Trophoblast cell (in vitro differentiated cells and primary cell): ENCODE data around the gene FNDC3B.
A peak's percentile ranks its signal among the peaks of the same experiment; 100 is the strongest.

Experiments used
- DNase-seq, 2 donors: peaks; one replicate each; pipeline ENCODE4 v3.0.0-alpha.2; 2016
- H2AFZ ChIP-seq: 2 replicates; pipeline ENCODE4 v1.6.1; 2013; ENCODE audit warnings: low read length, moderate library complexity, mild to moderate bottlenecking; ENCODE audit not compliant: insufficient read depth, poor library complexity
- H2AK5ac ChIP-seq: 2 replicates; pipeline ENCODE4 v1.6.1; 2013; ENCODE audit warnings: mild to moderate bottlenecking, low read length
- H2BK120ac ChIP-seq: 2 replicates; pipeline ENCODE4 v1.6.1; 2013; ENCODE audit warnings: low read length, mild to moderate bottlenecking, moderate library complexity; ENCODE audit not compliant: insufficient read depth, poor library complexity
- H2BK12ac ChIP-seq: 2 replicates; pipeline ENCODE4 v1.6.1; 2013; ENCODE audit warnings: mild to moderate bottlenecking, low read length, moderate library complexity
- H2BK5ac ChIP-seq: 2 replicates; pipeline ENCODE4 v1.6.1; 2013; ENCODE audit warnings: low read length, low read depth, moderate library complexity, mild to moderate bottlenecking; ENCODE audit not compliant: poor library complexity
- H3K14ac ChIP-seq: 2 replicates; pipeline ENCODE4 v1.6.1; 2013; ENCODE audit warnings: mild to moderate bottlenecking, low read length
- H3K18ac ChIP-seq: 2 replicates; pipeline ENCODE4 v1.6.1; 2013; ENCODE audit warnings: mild to moderate bottlenecking, low read length
- H3K23ac ChIP-seq: 2 replicates; pipeline ENCODE4 v1.6.1; 2013; ENCODE audit warnings: low read length
- H3K27ac ChIP-seq: 2 replicates; pipeline ENCODE4 v1.5.1; 2013; ENCODE audit warnings: low read depth, mild to moderate bottlenecking, inconsistent platforms, low read length, moderate library complexity
- H3K27me3 ChIP-seq: 2 replicates; pipeline ENCODE4 v1.6.1; 2013; ENCODE audit warnings: inconsistent platforms, mild to moderate bottlenecking, low read length, moderate library complexity; ENCODE audit not compliant: insufficient read depth
- H3K36me3 ChIP-seq, 2 experiments: 1 replicate in 1 of 2; 2 replicates in 1 of 2; pipeline ENCODE4 v1.6.1; 2013; ENCODE audit warnings: low read length in 2 of 2, mild to moderate bottlenecking in 2 of 2, moderate library complexity in 1 of 2; ENCODE audit not compliant: insufficient read depth in 2 of 2, control insufficient read depth in 1 of 2
- H3K4ac ChIP-seq: 2 replicates; pipeline ENCODE4 v1.6.1; 2013; ENCODE audit warnings: low read depth, mild to moderate bottlenecking, low read length, moderate library complexity
- H3K4me1 ChIP-seq, 2 experiments: 1 replicate in 1 of 2; 2 replicates in 1 of 2; pipeline ENCODE4 v1.6.1; 2013; ENCODE audit warnings: low read length in 2 of 2, mild to moderate bottlenecking in 2 of 2, moderate library complexity in 1 of 2; ENCODE audit not compliant: insufficient read depth in 2 of 2, control insufficient read depth in 1 of 2
- H3K4me2 ChIP-seq: 2 replicates; pipeline ENCODE4 v1.6.1; 2013; ENCODE audit warnings: inconsistent platforms, mild to moderate bottlenecking, low read length, moderate library complexity
- H3K4me3 ChIP-seq: 2 replicates; pipeline ENCODE4 v1.5.1; 2013; ENCODE audit warnings: mild to moderate bottlenecking, low read depth, low read length, inconsistent platforms
- H3K79me1 ChIP-seq: one replicate; pipeline ENCODE4 v1.6.1; 2013; ENCODE audit warnings: low read length
- H3K79me2 ChIP-seq: 2 replicates; pipeline ENCODE4 v1.6.1; 2013; ENCODE audit warnings: low read length, mild to moderate bottlenecking; ENCODE audit not compliant: control insufficient read depth, insufficient read depth, poor library complexity
- H3K9ac ChIP-seq: 2 replicates; pipeline ENCODE4 v1.6.1; 2013; ENCODE audit warnings: mild to moderate bottlenecking, low read length
- H3K9me3 ChIP-seq: 2 replicates; pipeline ENCODE4 v1.6.1; 2013; ENCODE audit warnings: low read depth, mild to moderate bottlenecking, control low read depth, inconsistent platforms, low read length; ENCODE audit not compliant: insufficient read depth
- H4K12ac ChIP-seq: 2 replicates; pipeline ENCODE4 v1.6.1; 2013; ENCODE audit warnings: low read depth, mild to moderate bottlenecking, low read length, moderate library complexity
- H4K8ac ChIP-seq: 2 replicates; pipeline ENCODE4 v1.6.1; 2013; ENCODE audit warnings: low read depth, mild to moderate bottlenecking, low read length, moderate library complexity
- H4K91ac ChIP-seq: one replicate; pipeline ENCODE4 v1.6.1; 2013; ENCODE audit warnings: low read depth, mild to moderate bottlenecking, low read length, moderate library complexity
- WGBS: extraction: QIAGEN DNeasy Blood & Tissue Kit; methylation state at CpG from one replicate; pipeline ENCODE4 v1.1.7; 2013; ENCODE audit warnings: missing lambda C conversion rate; ENCODE audit not compliant: insufficient read length, insufficient coverage; ENCODE audit errors: extremely low coverage; 5-methylcytosine and 5-hydroxymethylcytosine counted together

The FNDC3B gene

DNA sequence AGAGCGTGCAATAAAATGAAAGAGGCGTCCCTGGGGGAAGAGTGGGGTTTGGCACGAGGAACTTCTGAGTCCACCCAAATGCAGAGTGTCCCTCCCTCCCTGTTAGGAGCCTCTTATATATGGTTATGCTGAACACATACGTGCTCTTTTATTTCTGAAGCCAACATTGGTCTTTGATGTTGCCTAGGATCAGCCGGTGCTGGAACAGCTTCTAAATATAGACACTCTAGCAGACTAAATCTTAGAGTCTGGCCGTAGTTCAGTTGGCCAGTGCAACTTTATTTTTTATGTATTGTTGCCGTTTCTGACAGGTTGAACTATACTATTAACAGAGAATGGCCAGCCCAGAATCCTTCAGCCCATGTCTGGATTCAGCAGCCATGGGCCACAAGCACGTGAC, 280.2 kb downstream of the FNDC3B start:
- no CpG with 5 or more reads among the region's 8 CpGs for WGBS
- H3K14ac ChIP-seq: no peak overlapping the region
- H2BK5ac ChIP-seq: no peak overlapping the region
- no peak overlapping the region for H4K91ac ChIP-seq
- no peaks in the 10 kb centered on the region for H3K79me2 ChIP-seq
- H3K4me3 ChIP-seq: no peak overlapping the region
- peaks cover 5 to 19% of the 10 kb centered on the region in 2 experiments for H3K4me1 ChIP-seq
- H3K18ac ChIP-seq: no peak overlapping the region
- H3K27me3 ChIP-seq: no peaks in the 10 kb centered on the region
- no peak for DNase-seq
- peaks cover 7 to 24% of the 10 kb centered on the region in 2 experiments for H3K36me3 ChIP-seq
- no peaks in the 10 kb centered on the region for H3K9me3 ChIP-seq
- no peak overlapping the region for H3K23ac ChIP-seq
- H4K12ac ChIP-seq: no peak overlapping the region
- H3K79me1 ChIP-seq: peaks cover 2% of the 10 kb centered on the region
- no peak overlapping the region for H3K9ac ChIP-seq
- no peak overlapping the region for H3K4me2 ChIP-seq
- H3K27ac ChIP-seq: no peak overlapping the region
- no peak overlapping the region for H4K8ac ChIP-seq
- H3K4ac ChIP-seq: no peak overlapping the region
- H2AFZ ChIP-seq: no peak overlapping the region
- H2BK120ac ChIP-seq: no peak overlapping the region
- no peak overlapping the region for H2AK5ac ChIP-seq
- H2BK12ac ChIP-seq: no peak overlapping the region

DNA sequence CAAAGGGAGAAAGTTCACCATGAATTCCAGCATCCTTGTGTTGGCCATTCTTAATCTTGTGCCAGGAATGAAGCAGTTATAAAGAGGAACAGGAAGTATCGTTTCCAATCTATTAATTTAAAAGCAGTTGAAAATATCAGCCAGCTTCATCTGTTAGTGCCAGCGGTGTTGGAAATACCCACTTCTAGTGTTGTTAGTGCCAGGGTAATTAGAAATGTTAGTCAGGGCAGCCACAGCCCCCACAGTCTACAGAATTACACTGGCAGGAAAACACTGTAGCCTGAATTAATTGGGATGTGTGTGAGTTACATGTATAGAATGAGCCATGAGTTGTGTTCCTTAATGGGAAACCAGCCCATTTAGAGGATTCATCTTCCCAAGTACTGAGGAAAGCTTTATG, 281.1 kb downstream of the FNDC3B start:
- Histone ChIP-seq H4K12ac (no peak overlapping the region), H3K27me3 (no peaks in the 10 kb centered on the region), H4K8ac (no peak overlapping the region), H3K14ac (no peak overlapping the region), H3K4me3 (no peak overlapping the region), H2BK5ac (no peak overlapping the region), H4K91ac (no peak overlapping the region), H3K4ac (no peak overlapping the region), H3K79me1 (peaks cover 4% of the 10 kb centered on the region), H3K4me1 (peaks cover 5 to 15% of the 10 kb centered on the region in 2 experiments), H3K9me3 (no peaks in the 10 kb centered on the region), H3K79me2 (no peaks in the 10 kb centered on the region), H3K9ac (no peak overlapping the region), H3K36me3 (peaks cover 12 to 28% of the 10 kb centered on the region in 2 experiments), H2AFZ (no peak overlapping the region), H2BK12ac (no peak overlapping the region), H2BK120ac (no peak overlapping the region), H3K18ac (no peak overlapping the region), H3K27ac (no peak overlapping the region), H3K4me2 (no peak overlapping the region), H2AK5ac (no peak overlapping the region), H3K23ac (no peak overlapping the region)
- WGBS: no CpG with 5 or more reads among the region's 2 CpGs
- DNase-seq: no peak

DNA sequence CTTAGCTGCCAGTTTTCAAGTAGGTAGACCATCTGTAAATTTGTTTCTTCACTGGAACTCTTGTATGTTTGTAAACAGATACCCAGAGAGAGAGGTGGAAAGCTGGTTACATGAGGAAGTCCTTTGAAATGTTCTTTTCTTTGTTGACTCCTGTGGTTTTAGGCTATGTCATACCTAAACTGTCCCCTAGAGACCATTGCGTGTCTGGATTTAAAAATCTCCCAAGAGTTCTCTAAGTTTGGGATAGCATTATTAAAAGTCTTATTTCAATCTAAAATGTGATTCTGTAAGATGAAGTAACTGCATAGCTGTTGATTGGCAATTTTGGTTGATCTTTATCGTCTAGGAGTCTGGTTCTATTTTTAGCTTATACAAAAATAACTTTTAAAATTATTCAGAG, 281.7 kb downstream of the FNDC3B start:
- Histone ChIP-seq H3K4me3 (no peak overlapping the region), H3K27ac (no peak overlapping the region), H3K9me3 (no peaks in the 10 kb centered on the region), H3K27me3 (no peaks in the 10 kb centered on the region), H3K9ac (no peak overlapping the region), H4K8ac (no peak overlapping the region), H3K18ac (no peak overlapping the region), H2BK12ac (no peak overlapping the region), H3K14ac (no peak overlapping the region), H3K4ac (no peak overlapping the region), H3K36me3 (peaks cover 13 to 30% of the 10 kb centered on the region in 2 experiments), H2AK5ac (no peak overlapping the region), H3K79me2 (no peaks in the 10 kb centered on the region), H2AFZ (no peak overlapping the region), H4K91ac (no peak overlapping the region), H2BK120ac (no peak overlapping the region), H3K4me2 (no peak overlapping the region), H3K4me1 (peaks cover 5 to 12% of the 10 kb centered on the region in 2 experiments), H4K12ac (no peak overlapping the region), H2BK5ac (no peak overlapping the region), H3K23ac (no peak overlapping the region), H3K79me1 (peaks cover 4% of the 10 kb centered on the region)
- DNase-seq: no peak
- WGBS: no CpG with 5 or more reads among the region's 2 CpGs

DNA sequence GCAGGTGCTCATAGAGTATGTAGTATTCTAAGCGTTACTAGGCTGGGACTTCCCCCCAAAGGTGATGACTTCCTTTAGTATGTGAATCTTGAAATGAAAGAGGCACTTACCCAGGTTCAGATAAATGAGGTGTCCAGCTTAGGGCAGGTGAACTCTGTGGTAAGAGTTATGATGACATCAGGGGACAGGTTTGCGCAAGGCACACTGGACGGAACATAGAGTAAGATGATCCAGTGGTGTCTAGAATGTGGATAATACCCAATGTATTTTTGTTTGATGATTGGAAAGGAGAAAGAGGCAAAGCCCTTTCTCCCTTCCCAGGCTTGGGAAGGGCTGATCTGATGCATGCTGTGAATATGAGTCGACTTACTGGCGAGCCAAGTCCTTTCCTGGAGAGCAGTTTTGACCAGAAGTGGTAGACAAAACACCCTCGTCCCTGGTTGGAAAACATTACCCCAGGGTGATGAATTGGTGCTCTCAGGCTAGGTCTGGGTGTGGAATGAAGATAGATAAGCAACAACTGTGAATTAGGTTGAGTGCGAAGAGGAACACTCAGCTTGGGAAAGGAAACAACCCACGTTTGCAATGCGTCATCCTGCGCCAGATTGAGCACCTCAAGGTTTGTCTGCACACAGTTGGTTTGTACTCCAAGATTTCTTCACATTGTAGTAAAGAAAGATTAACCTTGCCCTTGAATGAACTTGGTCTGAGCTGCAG, 284.7 kb downstream of the FNDC3B start:
- H3K4me2 ChIP-seq: no peak overlapping the region
- H2AK5ac ChIP-seq: no peak overlapping the region
- no peak overlapping the region for H3K23ac ChIP-seq
- peak; percentile 55 to 57 for DNase-seq
- no CpG with 5 or more reads among the region's 10 CpGs for WGBS
- H2BK120ac ChIP-seq: no peak overlapping the region
- H2BK5ac ChIP-seq: no peak overlapping the region
- no peak overlapping the region for H2BK12ac ChIP-seq
- no peaks in the 10 kb centered on the region for H3K79me2 ChIP-seq
- H3K9ac ChIP-seq: no peak overlapping the region
- H4K12ac ChIP-seq: no peak overlapping the region
- H3K27me3 ChIP-seq: no peaks in the 10 kb centered on the region
- peaks cover 4% of the 10 kb centered on the region for H3K79me1 ChIP-seq
- no peak overlapping the region for H4K8ac ChIP-seq
- H3K36me3 ChIP-seq: peaks cover 22 to 37% of the 10 kb centered on the region in 2 experiments
- no peak overlapping the region for H3K27ac ChIP-seq
- H3K4me1 ChIP-seq: no peaks in the 10 kb centered on the region
- no peak overlapping the region for H3K14ac ChIP-seq
- no peak overlapping the region for H2AFZ ChIP-seq
- no peaks in the 10 kb centered on the region for H3K9me3 ChIP-seq
- H3K4me3 ChIP-seq: no peak overlapping the region
- no peak overlapping the region for H4K91ac ChIP-seq
- no peak overlapping the region for H3K18ac ChIP-seq
- H3K4ac ChIP-seq: no peak overlapping the region
